ENCODE results near the gene ENTPD7.

DNA sequence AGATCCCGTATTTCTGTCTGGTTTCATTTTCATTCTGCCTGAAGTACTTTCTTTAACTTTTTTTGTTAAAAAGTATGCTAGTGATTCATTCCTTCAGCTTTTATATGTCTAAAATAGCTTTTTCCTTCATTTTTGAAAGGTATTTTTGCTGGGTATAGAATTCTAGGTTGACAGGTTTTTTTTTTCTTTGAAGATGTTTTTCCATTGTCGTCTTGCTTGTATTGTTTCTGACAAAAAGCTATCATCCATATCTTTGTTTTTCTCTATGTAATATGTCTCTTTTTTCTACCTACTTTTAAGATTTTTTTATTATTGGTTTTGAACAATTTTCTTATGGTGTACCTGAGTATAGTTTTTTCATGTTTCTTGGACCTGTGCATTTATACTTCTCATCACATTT, 81.0 kb downstream of the ENTPD7 start:
- TF ChIP-seq CTCF (IDR thresholded peaks at IDR 0.05 in 8 of 11, conservative IDR thresholded peaks at IDR 0.05 in 3 of 11) (no peak), POLR2A (IDR thresholded peaks at IDR 0.05) (no peak), POLR2AphosphoS5 (IDR thresholded peaks at IDR 0.05) (no peak)
